HepG2 (cell line): ENCODE data around the gene NCOA7. TPM values are rescaled to one million over a fixed set of nuclear protein-coding genes. Genes with fewer than 3 reads are reported as not detected.

ENCODE experiments used
- BRCA1 ChIP-seq: sonication (generic); formaldehyde crosslinking; IDR thresholded peaks from 2 replicates; pipeline ENCODE4 v1.4.0; 2020; ENCODE audit warnings: missing genetic modification reagents
- GMEB2 ChIP-seq: IDR thresholded peaks from 2 replicates; pipeline ENCODE4 v1.6.1; 2016; ENCODE audit warnings: missing biosample characterization, missing genetic modification reagents, low read depth
- HNRNPLL ChIP-seq: fragments of 200-400 bp; formaldehyde crosslinking; IDR thresholded peaks from 2 replicates; pipeline ENCODE4 v1.6.1; 2017; ENCODE audit warnings: mild to moderate bottlenecking, low read depth, low read length; ENCODE audit not compliant: poor library complexity, severe bottlenecking
- KDM1A ChIP-seq: IDR thresholded peaks from 2 replicates; pipeline ENCODE4 v1.6.1; 2016; ENCODE audit warnings: missing compliant biosample characterization
- NBN ChIP-seq: fragments of 450-650 bp; conservative IDR thresholded peaks from 2 replicates; pipeline ENCODE4 v1.6.1; 2017
- NFKBIZ ChIP-seq: IDR thresholded peaks from 2 replicates; pipeline ENCODE4 v1.6.1; 2018; ENCODE audit warnings: missing genetic modification reagents, missing compliant biosample characterization
- PHF8 ChIP-seq: sonication (generic); formaldehyde crosslinking; IDR thresholded peaks from 2 replicates; pipeline ENCODE4 v1.5.0; 2020; ENCODE audit warnings: missing genetic modification reagents
- TRAFD1 ChIP-seq: sonication (generic); formaldehyde crosslinking; IDR thresholded peaks from 2 replicates; pipeline ENCODE4 v1.5.1; 2020; ENCODE audit warnings: missing genetic modification reagents, mild to moderate bottlenecking, borderline replicate concordance
- ZBTB7A ChIP-seq: sonication (generic); formaldehyde crosslinking; IDR thresholded peaks from 2 replicates; pipeline ENCODE4 v1.8.0; 2022; ENCODE audit warnings: mild to moderate bottlenecking, missing genetic modification reagents
- ZNF350 ChIP-seq: sonication (generic); formaldehyde crosslinking; IDR thresholded peaks from 2 replicates; pipeline ENCODE4 v1.4.0; 2020; ENCODE audit warnings: mild to moderate bottlenecking, low read depth, missing genetic modification reagents, borderline replicate concordance
- ZNF451 ChIP-seq: sonication (generic); formaldehyde crosslinking; IDR thresholded peaks from 2 replicates; pipeline ENCODE4 v1.5.0; 2020; ENCODE audit warnings: mild to moderate bottlenecking, missing genetic modification reagents
- ZNF564 ChIP-seq: sonication (generic); formaldehyde crosslinking; IDR thresholded peaks from 2 replicates; pipeline ENCODE4 v1.8.1; 2023; ENCODE audit warnings: mild to moderate bottlenecking, missing genetic modification reagents
- ZNF589 ChIP-seq: sonication (generic); formaldehyde crosslinking; conservative IDR thresholded peaks from 2 replicates; pipeline ENCODE4 v1.8.0; 2022; ENCODE audit warnings: mild to moderate bottlenecking, moderate library complexity, missing genetic modification reagents
- ZNF639 ChIP-seq: conservative IDR thresholded peaks from 2 replicates; pipeline ENCODE4 v1.6.1; 2018; ENCODE audit warnings: missing genetic modification reagents
- ZNF775 ChIP-seq: sonication (generic); formaldehyde crosslinking; IDR thresholded peaks from 2 replicates; pipeline ENCODE4 v1.4.0; 2020; ENCODE audit warnings: missing genetic modification reagents, mild to moderate bottlenecking, moderate library complexity, borderline replicate concordance
- ZNF784 ChIP-seq: sonication (generic); formaldehyde crosslinking; IDR thresholded peaks from 2 replicates; pipeline ENCODE4 v1.5.1; 2020; ENCODE audit warnings: missing genetic modification reagents, mild to moderate bottlenecking, borderline replicate concordance
- ZNF850 ChIP-seq: sonication (generic); formaldehyde crosslinking; conservative IDR thresholded peaks from 2 replicates; pipeline ENCODE4 v1.9.0; 2021; ENCODE audit warnings: mild to moderate bottlenecking, missing genetic modification reagents
- polyA plus RNA-seq, 8 experiments: library from polyadenylated mRNA; depleted of rRNA in 3 of 8; stranded (reverse) in 7 of 8; unstranded in 1 of 8; fragments of >200 nt; fragmentation: Illumina TruSeq in 4 of 8; extraction: Trizol in 4 of 8; gene quantifications; 2 replicates each; pipeline versions ENCODE4 v1.2.1 to v1.2.3, GENCODE V29; 2011 to 2016; ENCODE audit warnings: low read depth in 4 of 8, missing spikeins in 1 of 8, mixed read lengths in 1 of 8; ENCODE audit not compliant: insufficient read depth in 1 of 8
- total RNA-seq, 5 experiments: library from RNA; depleted of rRNA; stranded (reverse); fragments of >200 nt; fragmentation: Illumina TruSeq; extraction: Trizol; gene quantifications; 2 replicates each; pipeline ENCODE4 v1.2.3, GENCODE V29; 2016; ENCODE audit warnings: low read depth in 1 of 5

Gene NCOA7
- total and polyA plus RNA-seq, 2 of the 13 experiments (the other 11 are each of a cell fraction or from before 2014, with no cell fraction given): 13.6 to 20.8 TPM

- TF ChIP-seq NBN (no peak), BRCA1 (CRISPR knock-in tag) (no peak), ZNF589 (no peak), GMEB2 (peak; percentile 57), HNRNPLL (peak; percentile 95), ZNF564 (CRISPR knock-in tag) (0 out of 2 replicates have a peak, but pooled peaks have one; percentile 30), ZNF639 (CRISPR knock-in tag) (no peak), KDM1A (no peak), PHF8 (CRISPR knock-in tag) (no peak; the same call in 1 of the 2 replicates), ZNF775 (CRISPR knock-in tag) (no peak), ZBTB7A (CRISPR knock-in tag) (no peak), NFKBIZ (CRISPR knock-in tag) (no peak), ZNF850 (no peak), ZNF784 (CRISPR knock-in tag) (peak; percentile 63), ZNF451 (peak; percentile 42), ZNF350 (CRISPR knock-in tag) (no peak), TRAFD1 (0 out of 2 replicates have a peak, but pooled peaks have one; percentile 38)
These were observed 41.4 kb upstream of the NCOA7 start, which contains the start of gene HEY2 (continued) for GRCh38 chr6:125749173-125749864.
